Ishikawa (cell line): ENCODE measurements around the gene IMMP2L.

Experiments used
- CEBPB ChIP-seq: IDR thresholded peaks from 2 replicates; pipeline ENCODE4 v1.6.1; 2012
- CREB1 ChIP-seq: IDR thresholded peaks from 2 replicates; pipeline ENCODE4 v1.6.1; 2012; ENCODE audit warnings: low read depth
- EGR1 ChIP-seq: IDR thresholded peaks from 2 replicates; pipeline ENCODE4 v1.6.1; 2012
- EP300 ChIP-seq: IDR thresholded peaks from 2 replicates; pipeline ENCODE4 v1.6.1; 2012; ENCODE audit warnings: borderline replicate concordance
- FOXM1 ChIP-seq: IDR thresholded peaks from 2 replicates; pipeline ENCODE4 v1.6.1; 2012; ENCODE audit warnings: low read depth, borderline replicate concordance
- MAX ChIP-seq: IDR thresholded peaks from 2 replicates; pipeline ENCODE4 v1.6.1; 2012
- NFIC ChIP-seq: IDR thresholded peaks from 2 replicates; pipeline ENCODE4 v1.6.1; 2012
- RAD21 ChIP-seq: IDR thresholded peaks from 2 replicates; pipeline ENCODE4 v1.6.1; 2012; ENCODE audit warnings: low read depth
- TAF1 ChIP-seq: IDR thresholded peaks from 2 replicates; pipeline ENCODE4 v1.6.1; 2012; ENCODE audit warnings: low read depth, mild to moderate bottlenecking
- TCF12 ChIP-seq: IDR thresholded peaks from 2 replicates; pipeline ENCODE4 v1.6.1; 2012; ENCODE audit warnings: low read depth
- TEAD4 ChIP-seq: IDR thresholded peaks from 2 replicates; pipeline ENCODE4 v1.6.1; 2012
- YY1 ChIP-seq: IDR thresholded peaks from 2 replicates; pipeline ENCODE4 v1.6.1; 2012; ENCODE audit warnings: low read depth
- ZBTB7A ChIP-seq: IDR thresholded peaks from 2 replicates; pipeline ENCODE4 v1.6.1; 2012; ENCODE audit warnings: low read depth
- TF ChIP-seq, protein P1 (sequence below): IDR thresholded peaks from 2 replicates; pipeline ENCODE4 v1.6.1; 2012; ENCODE audit warnings: low read depth, mild to moderate bottlenecking
- TF ChIP-seq, protein P2 (sequence below): IDR thresholded peaks from 2 replicates; pipeline ENCODE4 v1.6.1; 2012

The IMMP2L gene

GRCh38 chr7:111173528-111173927 lies 388.8 kb downstream of the IMMP2L start:
- TF ChIP-seq, protein P1, sequence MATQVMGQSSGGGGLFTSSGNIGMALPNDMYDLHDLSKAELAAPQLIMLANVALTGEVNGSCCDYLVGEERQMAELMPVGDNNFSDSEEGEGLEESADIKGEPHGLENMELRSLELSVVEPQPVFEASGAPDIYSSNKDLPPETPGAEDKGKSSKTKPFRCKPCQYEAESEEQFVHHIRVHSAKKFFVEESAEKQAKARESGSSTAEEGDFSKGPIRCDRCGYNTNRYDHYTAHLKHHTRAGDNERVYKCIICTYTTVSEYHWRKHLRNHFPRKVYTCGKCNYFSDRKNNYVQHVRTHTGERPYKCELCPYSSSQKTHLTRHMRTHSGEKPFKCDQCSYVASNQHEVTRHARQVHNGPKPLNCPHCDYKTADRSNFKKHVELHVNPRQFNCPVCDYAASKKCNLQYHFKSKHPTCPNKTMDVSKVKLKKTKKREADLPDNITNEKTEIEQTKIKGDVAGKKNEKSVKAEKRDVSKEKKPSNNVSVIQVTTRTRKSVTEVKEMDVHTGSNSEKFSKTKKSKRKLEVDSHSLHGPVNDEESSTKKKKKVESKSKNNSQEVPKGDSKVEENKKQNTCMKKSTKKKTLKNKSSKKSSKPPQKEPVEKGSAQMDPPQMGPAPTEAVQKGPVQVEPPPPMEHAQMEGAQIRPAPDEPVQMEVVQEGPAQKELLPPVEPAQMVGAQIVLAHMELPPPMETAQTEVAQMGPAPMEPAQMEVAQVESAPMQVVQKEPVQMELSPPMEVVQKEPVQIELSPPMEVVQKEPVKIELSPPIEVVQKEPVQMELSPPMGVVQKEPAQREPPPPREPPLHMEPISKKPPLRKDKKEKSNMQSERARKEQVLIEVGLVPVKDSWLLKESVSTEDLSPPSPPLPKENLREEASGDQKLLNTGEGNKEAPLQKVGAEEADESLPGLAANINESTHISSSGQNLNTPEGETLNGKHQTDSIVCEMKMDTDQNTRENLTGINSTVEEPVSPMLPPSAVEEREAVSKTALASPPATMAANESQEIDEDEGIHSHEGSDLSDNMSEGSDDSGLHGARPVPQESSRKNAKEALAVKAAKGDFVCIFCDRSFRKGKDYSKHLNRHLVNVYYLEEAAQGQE, result no peak
- no peak for TF ChIP-seq EP300
- no peak for TF ChIP-seq RAD21
- no peak for TF ChIP-seq EGR1
- TF ChIP-seq CREB1, result no peak
- TF ChIP-seq YY1, result no peak
- no peak for TF ChIP-seq TCF12
- TF ChIP-seq MAX, result no peak
- TF ChIP-seq NFIC, result no peak
- TF ChIP-seq, protein P2, sequence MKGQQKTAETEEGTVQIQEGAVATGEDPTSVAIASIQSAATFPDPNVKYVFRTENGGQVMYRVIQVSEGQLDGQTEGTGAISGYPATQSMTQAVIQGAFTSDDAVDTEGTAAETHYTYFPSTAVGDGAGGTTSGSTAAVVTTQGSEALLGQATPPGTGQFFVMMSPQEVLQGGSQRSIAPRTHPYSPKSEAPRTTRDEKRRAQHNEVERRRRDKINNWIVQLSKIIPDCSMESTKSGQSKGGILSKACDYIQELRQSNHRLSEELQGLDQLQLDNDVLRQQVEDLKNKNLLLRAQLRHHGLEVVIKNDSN, result no peak

DNA sequence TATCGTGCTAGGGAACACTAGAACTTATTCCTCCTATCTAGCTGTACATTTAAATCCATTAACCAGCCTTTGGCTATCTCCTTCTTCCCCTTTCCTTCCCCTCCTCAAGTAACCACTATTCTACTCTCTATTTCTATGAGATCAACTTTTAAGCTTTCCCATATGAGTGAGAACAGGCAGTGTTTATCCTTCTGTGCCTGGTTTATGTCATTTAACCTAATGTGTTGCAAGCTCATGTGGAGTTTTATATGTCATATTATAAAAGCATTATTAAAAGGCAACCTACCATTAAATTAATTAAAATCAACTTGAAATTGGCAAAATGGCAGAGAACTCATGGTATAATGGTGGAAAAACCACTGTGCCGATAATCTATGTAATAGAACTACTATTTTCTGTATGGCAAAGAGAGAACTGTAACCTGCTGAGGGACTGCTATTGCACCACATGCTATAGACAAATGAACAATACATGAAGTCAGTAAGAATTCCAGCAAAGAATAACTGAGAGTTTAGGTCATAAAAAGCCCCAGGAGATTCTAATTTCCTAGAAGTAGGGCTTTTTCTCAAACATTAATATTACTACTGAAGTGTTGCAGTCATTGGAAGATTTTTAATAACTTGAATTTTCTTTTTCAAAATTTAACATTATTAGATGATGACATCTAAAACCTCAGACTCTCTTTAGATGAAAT lies 389.6 kb downstream of the IMMP2L start:
- TF ChIP-seq CEBPB (0 out of 2 replicates have a peak, but pooled peaks have one; percentile 36), RAD21 (no peak)

GRCh38 chr7:111168182-111168581 lies 394.1 kb downstream of the IMMP2L start:
- TF ChIP-seq CEBPB, result no peak
- no peak for TF ChIP-seq FOXM1
- TF ChIP-seq EGR1, result no peak
- TF ChIP-seq, protein P2, result no peak
- TF ChIP-seq, protein P1, result no peak
- TF ChIP-seq MAX, result no peak
- no peak for TF ChIP-seq CREB1
- no peak for TF ChIP-seq TEAD4
- no peak for TF ChIP-seq ZBTB7A
- TF ChIP-seq EP300, result no peak
- no peak for TF ChIP-seq TAF1
- TF ChIP-seq TCF12, result no peak
- no peak for TF ChIP-seq RAD21
- no peak for TF ChIP-seq NFIC
- TF ChIP-seq YY1, result no peak

GRCh38 chr7:111164442-111164841 lies 397.9 kb downstream of the IMMP2L start:
- TF ChIP-seq MAX (no peak), FOXM1 (no peak), EP300 (no peak), CEBPB (no peak), EGR1 (no peak), YY1 (no peak)
- TF ChIP-seq, protein P1, result no peak

DNA sequence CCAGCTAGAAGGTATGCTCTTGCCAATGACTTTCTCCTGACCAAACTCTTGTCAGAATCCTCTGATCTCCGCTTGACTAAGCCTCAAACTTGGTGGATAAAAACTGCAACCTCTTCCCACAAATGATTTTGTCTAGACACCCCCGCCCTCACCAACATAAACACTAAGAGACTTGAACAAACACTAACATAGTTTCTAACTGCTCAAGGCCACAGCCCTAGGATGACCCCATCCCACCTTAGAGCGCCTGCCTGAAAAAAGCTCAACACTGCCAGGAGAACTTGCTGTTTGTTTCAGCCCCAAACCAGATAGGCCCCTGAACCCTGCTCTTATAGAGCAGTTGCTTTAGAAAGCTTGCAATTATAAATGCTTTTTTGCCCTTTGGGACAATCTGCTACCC lies 399.6 kb downstream of the IMMP2L start:
- TF ChIP-seq TEAD4 (no peak), YY1 (no peak), TCF12 (no peak), RAD21 (no peak)
